A673 (cell line): ENCODE results near the gene CD244. TPM values are rescaled to one million over a fixed set of nuclear protein-coding genes. Genes with fewer than 3 reads are reported as not detected.

Experiments used
- BruUV-seq: library from RNA; stranded (reverse); fragments of 400-500 nt; replicated peaks from 2 replicates; lab custom pipeline; 2021; lab: Mats Ljungman, UMichigan
- CTCF ChIA-PET: fragments of 300-600 bp; sonication (Branson Sonifier 250); formaldehyde crosslinking; loops from one replicate; lab custom pipeline; 2022; ENCODE audit warnings: antibody characterized with exemption; lab: Charles Lee
- POLR2A ChIA-PET: fragments of 300-600 bp; sonication (Branson Sonifier 250); formaldehyde crosslinking; loops from one replicate; lab custom pipeline; 2022; ENCODE audit warnings: antibody characterized with exemption; ENCODE audit not compliant: low non-redundant PET; lab: Charles Lee
- DNase-seq: peaks from one replicate; pipeline ENCODE4 v3.0.0-alpha.2; 2015; ENCODE audit warnings: low spot score
- H3K27ac ChIP-seq: fragments of 200-600 bp; sonication (generic); 2 replicates; pipeline ENCODE4 v1.5.1; 2016; ENCODE audit warnings: mixed run types, low read depth, mild to moderate bottlenecking, mixed read lengths, antibody characterized with exemption, low read length; ENCODE audit not compliant: poor library complexity, severe bottlenecking
- H3K27me3 ChIP-seq: fragments of 200-600 bp; sonication (generic); replicated peaks from 2 replicates; pipeline ENCODE4 v1.6.1; 2017; ENCODE audit warnings: mixed run types, low read depth, mild to moderate bottlenecking, mixed read lengths, antibody characterized with exemption, low read length; ENCODE audit not compliant: insufficient read depth, poor library complexity
- H3K36me3 ChIP-seq: fragments of 200-600 bp; sonication (generic); 2 replicates; pipeline ENCODE4 v1.6.1; 2016; ENCODE audit warnings: mixed run types, mild to moderate bottlenecking, mixed read lengths, antibody characterized with exemption, low read length; ENCODE audit not compliant: insufficient read depth, poor library complexity, severe bottlenecking
- H3K4me1 ChIP-seq: fragments of 200-600 bp; sonication (generic); 2 replicates; pipeline ENCODE4 v1.6.1; 2017; ENCODE audit warnings: mixed run types, mild to moderate bottlenecking, mixed read lengths, antibody characterized with exemption, low read length; ENCODE audit not compliant: insufficient read depth, poor library complexity, severe bottlenecking
- H3K4me3 ChIP-seq: fragments of 200-600 bp; sonication (generic); 2 replicates; pipeline ENCODE4 v1.5.1; 2016; ENCODE audit warnings: low read depth, mixed run types, mild to moderate bottlenecking, mixed read lengths, low read length; ENCODE audit not compliant: poor library complexity, severe bottlenecking
- H3K9me3 ChIP-seq: fragments of 200-600 bp; sonication (generic); 2 replicates; pipeline ENCODE4 v1.6.1; 2016; ENCODE audit warnings: mixed run types, low read depth, mild to moderate bottlenecking, mixed read lengths, antibody characterized with exemption, low read length; ENCODE audit not compliant: poor library complexity, severe bottlenecking
- CTCF ChIP-seq: fragments of 300-800, 200-600 bp; sonication (generic); conservative IDR thresholded peaks from 2 replicates; pipeline ENCODE4 v1.5.1; 2017; ENCODE audit warnings: low read depth, mild to moderate bottlenecking, antibody characterized with exemption, low read length, moderate library complexity, mixed read lengths
- EZH2 ChIP-seq: fragments of 200-600 bp; sonication (generic); IDR thresholded peaks from 2 replicates; pipeline ENCODE4 v1.6.1; 2017; ENCODE audit warnings: borderline replicate concordance, low read depth, mild to moderate bottlenecking, mixed read lengths, antibody characterized with exemption, low read length; ENCODE audit not compliant: poor library complexity, severe bottlenecking
- intact Hi-C: fragments of 100-400 bp; cut with micrococcal nuclease; formaldehyde crosslinking; loops from one replicate; pipeline ENCODE4 v1.10.0; 2022; ENCODE audit not compliant: unreplicated experiment
- total RNA-seq: library from RNA; stranded (reverse); gene quantifications from 2 replicates; pipeline ENCODE4 v1.2.3, GENCODE V29; 2021

CD244 gene
- total RNA-seq, 1 experiment from 2014 or later, result not detected

- H3K4me1 ChIP-seq, result no peaks in the 10 kb centered on the region
- H3K4me3 ChIP-seq, result no peak overlapping the region
- no peaks in the 10 kb centered on the region for H3K27me3 ChIP-seq
- CTCF ChIA-PET, result no interaction called here
- no peak overlapping the region for H3K27ac ChIP-seq
- no TSS peak for BruUV-seq
- no peak for DNase-seq
- no peak for TF ChIP-seq EZH2
- no peak for TF ChIP-seq CTCF
- intact Hi-C loops, result no loop called here
- H3K9me3 ChIP-seq, result no peaks in the 10 kb centered on the region
- no peaks in the 10 kb centered on the region for H3K36me3 ChIP-seq
- POLR2A ChIA-PET, result no interaction called here
Observed at GRCh38 chr1:160910170-160910750, 47.6 kb upstream of the CD244 start.

GRCh38 chr1:160907976-160908375 lies 45.3 kb upstream of the CD244 start:
- no peak for TF ChIP-seq EZH2
- TF ChIP-seq CTCF, result no peak
- BruUV-seq, result no TSS peak
- intact Hi-C loops, result no loop called here
- no peaks in the 10 kb centered on the region for H3K9me3 ChIP-seq
- ChIA-PET CTCF (no interaction called here), POLR2A (no interaction called here)
- no peaks in the 10 kb centered on the region for H3K27me3 ChIP-seq
- no peaks in the 10 kb centered on the region for H3K4me1 ChIP-seq
- H3K27ac ChIP-seq, result no peak overlapping the region
- H3K36me3 ChIP-seq, result no peaks in the 10 kb centered on the region
- H3K4me3 ChIP-seq, result no peak overlapping the region
- no peak for DNase-seq

- DNase-seq, result no peak
- Histone ChIP-seq H3K4me1 (no peaks in the 10 kb centered on the region), H3K27me3 (no peaks in the 10 kb centered on the region), H3K4me3 (no peak overlapping the region), H3K36me3 (no peaks in the 10 kb centered on the region), H3K9me3 (no peaks in the 10 kb centered on the region), H3K27ac (no peak overlapping the region)
- intact Hi-C loops, result no loop called here
- CTCF ChIA-PET, result no interaction called here
- POLR2A ChIA-PET, result no interaction called here
- TF ChIP-seq CTCF (no peak), EZH2 (no peak)
- no TSS peak for BruUV-seq
Observed at GRCh38 chr1:160905617-160905989, 42.9 kb upstream of the CD244 start.
